Esophagus muscularis mucosa (tissue), 4 donors: Measurements from ENCODE around the gene SERPINB13. TPM values are rescaled to one million over a fixed set of nuclear protein-coding genes. Genes with fewer than 3 reads are reported as not detected.
"Not testable (repeated sequence)": the region's sequence is repeated elsewhere in the genome, so short reads cannot be mapped to it uniquely, and the experiment has no call there.

ENCODE experiments used
- DNase-seq: peaks from one replicate; pipeline ENCODE4 v3.0.0-alpha.2; 2017; ENCODE audit errors: extremely low spot score
- H3K27ac ChIP-seq, 4 donors: fragments of 200-600 bp; sonication (generic); replicated peaks in 1 of 4; 1 replicate in 3 of 4; 2 replicates in 1 of 4; pipeline ENCODE4 v1.5.1; 2016 to 2019; ENCODE audit warnings: mild to moderate bottlenecking in 1 of 4
- H3K27me3 ChIP-seq, 4 donors: fragments of 200-600 bp; sonication (generic); one replicate each; pipeline versions ENCODE4 v1.5.1 to v1.6.0; 2016 to 2019
- H3K36me3 ChIP-seq, 4 donors: fragments of 200-600 bp; sonication (generic); one replicate each; pipeline ENCODE4 v1.5.1; 2016 to 2019
- H3K4me1 ChIP-seq, 4 donors: fragments of 200-600 bp; sonication (generic); one replicate each; pipeline ENCODE4 v1.5.1; 2016 to 2019
- H3K4me3 ChIP-seq, 4 donors: fragments of 200-600 bp; sonication (generic); 1 replicate in 2 of 4; 2 replicates in 2 of 4; pipeline ENCODE4 v1.5.1; 2016 to 2019; ENCODE audit warnings: mild to moderate bottlenecking in 4 of 4, moderate library complexity in 1 of 4
- H3K9me3 ChIP-seq, 4 donors: fragments of 200-600 bp; sonication (generic); 1 replicate in 3 of 4; 2 replicates in 1 of 4; pipeline ENCODE4 v1.5.1; 2016 to 2019
- EP300 ChIP-seq: sonication (generic); formaldehyde crosslinking; IDR thresholded peaks from one replicate; pipeline ENCODE4 v1.6.1; 2017; ENCODE audit warnings: antibody characterized with exemption
- POLR2A ChIP-seq: fragments of 450-650 bp; IDR thresholded peaks from one replicate; pipeline ENCODE4 v1.6.1; 2017; ENCODE audit warnings: antibody characterized with exemption, moderate library complexity, mild to moderate bottlenecking, low read depth
- POLR2AphosphoS5 ChIP-seq, 2 donors: sonication (generic); formaldehyde crosslinking; IDR thresholded peaks; one replicate each; pipeline ENCODE4 v1.6.1; 2017; ENCODE audit warnings: antibody characterized with exemption in 2 of 2
- WGBS: methylation state at CpG from one replicate; pipeline ENCODE4 v1.1.5; 2018; 5-methylcytosine and 5-hydroxymethylcytosine counted together
- intact Hi-C: fragments of 100-400 bp; cut with DNase I; formaldehyde crosslinking; loops from one replicate; pipeline ENCODE4 v1.15.1; 2023
- total RNA-seq, 4 donors: library from RNA; depleted of rRNA; stranded (reverse); fragments of >200 nt; gene quantifications; one replicate each; pipeline versions ENCODE4 v1.1.0 to v1.2.1, GENCODE V29; 2016
- TF ChIP-seq, protein P1 (sequence below), 3 experiments: fragments of 200-600 bp in 2 of 3; fragments of 450-650 bp in 1 of 3; sonication (generic) in 2 of 3; IDR thresholded peaks; one replicate each; pipeline ENCODE4 v1.5.1; 2017 to 2019; ENCODE audit warnings: antibody characterized with exemption in 3 of 3, mild to moderate bottlenecking in 2 of 3, moderate library complexity in 1 of 3

SERPINB13 gene
- total RNA-seq, 4 donors from 2014 or later = not detected

DNA sequence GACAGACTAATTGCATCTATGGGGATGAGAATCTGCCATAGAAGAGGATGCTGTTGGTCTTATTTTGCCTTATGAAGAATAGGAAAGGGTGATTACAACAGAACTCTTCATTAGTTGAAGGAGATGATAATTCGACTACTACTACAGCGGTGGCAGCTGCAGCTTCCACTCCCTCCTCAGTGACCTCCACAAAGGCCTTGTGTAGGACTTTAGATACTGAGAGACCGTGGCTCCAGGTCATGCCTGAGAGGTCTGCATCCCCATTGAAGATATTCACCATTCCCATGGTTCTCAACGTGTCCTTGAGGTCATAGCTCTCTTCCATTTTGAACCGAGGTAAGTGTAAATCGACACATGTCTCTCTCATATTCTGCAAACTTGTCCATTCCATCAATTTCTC is 50.6 kb downstream of the SERPINB13 start:
- TF ChIP-seq, protein P1, sequence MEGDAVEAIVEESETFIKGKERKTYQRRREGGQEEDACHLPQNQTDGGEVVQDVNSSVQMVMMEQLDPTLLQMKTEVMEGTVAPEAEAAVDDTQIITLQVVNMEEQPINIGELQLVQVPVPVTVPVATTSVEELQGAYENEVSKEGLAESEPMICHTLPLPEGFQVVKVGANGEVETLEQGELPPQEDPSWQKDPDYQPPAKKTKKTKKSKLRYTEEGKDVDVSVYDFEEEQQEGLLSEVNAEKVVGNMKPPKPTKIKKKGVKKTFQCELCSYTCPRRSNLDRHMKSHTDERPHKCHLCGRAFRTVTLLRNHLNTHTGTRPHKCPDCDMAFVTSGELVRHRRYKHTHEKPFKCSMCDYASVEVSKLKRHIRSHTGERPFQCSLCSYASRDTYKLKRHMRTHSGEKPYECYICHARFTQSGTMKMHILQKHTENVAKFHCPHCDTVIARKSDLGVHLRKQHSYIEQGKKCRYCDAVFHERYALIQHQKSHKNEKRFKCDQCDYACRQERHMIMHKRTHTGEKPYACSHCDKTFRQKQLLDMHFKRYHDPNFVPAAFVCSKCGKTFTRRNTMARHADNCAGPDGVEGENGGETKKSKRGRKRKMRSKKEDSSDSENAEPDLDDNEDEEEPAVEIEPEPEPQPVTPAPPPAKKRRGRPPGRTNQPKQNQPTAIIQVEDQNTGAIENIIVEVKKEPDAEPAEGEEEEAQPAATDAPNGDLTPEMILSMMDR (IDR thresholded peaks at IDR 0.05) = no peak
- TF ChIP-seq EP300 (no peak), POLR2AphosphoS5 (IDR thresholded peaks at IDR 0.05) (no peak), POLR2A (no peak)
- 85% methylated on average over 6 of the region's 6 CpGs for WGBS
- H3K4me3 ChIP-seq = no peak overlapping the region

DNA sequence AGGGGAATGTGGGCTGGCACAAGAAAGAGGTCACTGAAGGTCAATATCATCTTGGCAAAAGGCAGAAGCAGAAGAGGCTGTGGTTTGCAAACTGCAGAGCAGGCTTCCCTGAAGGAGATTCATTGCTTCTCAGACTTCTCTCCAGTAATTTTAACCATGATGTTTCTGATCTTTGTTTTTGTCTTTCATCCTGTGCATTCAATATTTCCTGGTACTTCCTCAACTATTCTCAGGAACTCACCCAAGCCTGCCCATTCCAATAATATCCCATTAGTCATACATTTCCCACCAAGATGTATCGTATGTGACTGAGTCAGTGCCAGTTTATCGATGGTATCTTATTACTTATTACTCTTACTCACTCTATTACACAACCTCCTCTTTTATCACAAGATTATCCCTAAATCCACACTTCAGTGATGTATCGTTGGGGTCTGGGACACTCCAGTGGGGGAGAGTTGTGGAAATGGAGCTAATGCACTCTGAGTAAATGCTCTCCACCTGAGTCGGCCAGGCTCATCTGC is 54.1 kb downstream of the SERPINB13 start:
- H3K36me3 ChIP-seq, H3K27me3 ChIP-seq, intact Hi-C loops, H3K27ac ChIP-seq, H3K9me3 ChIP-seq, H3K4me1 ChIP-seq, H3K4me3 ChIP-seq: not testable (repeated sequence)
- peak; percentile 81 for DNase-seq
- 88% methylated on average over 4 of the region's 4 CpGs for WGBS

More for the DNA sequence above, 50.6 kb downstream of the SERPINB13 start:
- Histone ChIP-seq H3K27ac (no peak overlapping the region), H3K36me3 (no peaks in the 10 kb centered on the region), H3K4me1 (no peaks in the 10 kb centered on the region), H3K9me3 (peaks cover 0 to 6% (median 0%) of the 10 kb centered on the region in 4 donors), H3K27me3 (no peaks in the 10 kb centered on the region)
- intact Hi-C loops = no loop called here
- peak; percentile 60 for DNase-seq

DNA sequence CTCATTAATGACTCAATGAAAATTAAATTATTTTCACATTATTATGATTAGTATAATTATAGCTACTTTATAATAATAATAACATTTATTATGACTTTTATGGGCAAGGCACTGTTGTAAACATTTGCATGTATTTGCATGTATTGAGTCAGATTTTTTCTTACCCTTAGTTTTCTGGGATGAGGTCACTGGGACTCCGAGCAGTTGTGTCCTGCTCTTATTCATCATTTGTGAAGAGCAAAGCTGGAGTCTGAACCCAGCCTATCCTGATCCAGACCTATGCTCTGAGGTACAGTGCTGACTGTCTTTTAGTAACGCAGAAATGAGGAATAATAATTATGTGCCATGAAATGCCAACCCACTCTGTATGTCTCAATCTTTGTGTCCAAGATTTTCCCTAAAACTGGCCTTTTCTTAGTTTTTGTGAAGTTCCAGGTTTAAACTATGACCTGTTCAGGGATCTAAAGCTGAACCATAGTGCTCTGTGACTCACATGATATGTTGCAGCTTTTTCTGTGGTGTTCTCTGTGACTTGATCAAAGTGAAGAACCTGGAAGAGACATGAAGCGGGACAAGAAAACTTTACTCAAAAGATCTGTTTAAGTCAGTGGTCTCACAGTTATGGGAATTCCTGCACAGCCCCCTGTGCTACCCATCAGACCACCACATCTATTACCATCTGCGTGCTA is 55.7 kb downstream of the SERPINB13 start:
- H3K36me3 ChIP-seq, H3K4me3 ChIP-seq, H3K27me3 ChIP-seq, H3K27ac ChIP-seq, H3K9me3 ChIP-seq, H3K4me1 ChIP-seq, intact Hi-C loops, DNase-seq: not testable (repeated sequence)
- 85% methylated on average over 4 of the region's 4 CpGs for WGBS

DNA sequence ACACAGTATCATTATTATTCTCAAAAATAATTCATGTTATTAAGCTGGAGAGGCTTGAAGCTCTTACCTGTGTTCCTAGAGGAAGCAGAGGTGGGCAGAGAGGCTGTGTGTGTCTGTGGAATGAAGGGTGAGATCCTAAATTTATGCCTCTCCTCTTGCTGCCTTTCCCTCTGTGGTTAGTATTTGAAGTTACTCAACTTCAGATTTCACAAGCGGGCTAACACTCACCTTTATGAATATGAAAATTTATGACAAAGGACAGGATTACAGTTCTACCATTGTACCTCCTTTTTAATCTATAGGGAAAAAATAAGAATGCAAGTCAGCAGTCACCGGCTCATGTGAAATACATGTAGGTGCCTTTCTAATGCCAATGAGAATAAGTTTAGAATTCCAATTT is 57.0 kb downstream of the SERPINB13 start, which contains the start of gene SERPINB4:
TSS of gene SERPINB4 (minus strand) at position 115 of the 400 bp plus-strand sequence. CDS start 679 bp downstream, outside the sequence.
- DNase-seq, H3K9me3 ChIP-seq, H3K27me3 ChIP-seq, intact Hi-C loops, H3K4me3 ChIP-seq, H3K4me1 ChIP-seq, H3K27ac ChIP-seq, H3K36me3 ChIP-seq: not testable (repeated sequence)
- WGBS = 90% methylated on average over 1 of the region's 2 CpGs

DNA sequence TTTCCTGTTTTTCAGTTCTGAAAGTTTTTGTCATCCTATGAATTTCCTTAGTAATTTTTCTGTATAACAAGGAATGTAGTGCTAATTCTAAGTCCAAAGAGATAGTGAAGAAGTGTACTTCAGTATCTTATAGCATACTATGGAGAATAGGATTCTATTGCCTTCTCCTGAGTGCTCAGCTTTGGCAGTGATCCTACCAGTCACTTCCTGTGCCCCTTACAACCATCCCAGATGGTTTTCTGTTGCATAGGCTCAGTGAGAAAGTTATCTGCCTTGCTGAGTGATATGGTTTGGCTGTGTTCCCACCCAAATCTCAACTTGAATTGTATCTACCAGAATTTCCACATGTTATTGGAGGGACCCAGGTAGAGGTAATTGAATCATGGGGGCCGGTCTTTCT is 57.6 kb downstream of the SERPINB13 start:
- H3K27me3 ChIP-seq, H3K27ac ChIP-seq, DNase-seq, H3K9me3 ChIP-seq, H3K4me1 ChIP-seq, intact Hi-C loops, H3K36me3 ChIP-seq, H3K4me3 ChIP-seq: not testable (repeated sequence)
- WGBS = 100% methylated on average over 1 of the region's 1 CpG

DNA sequence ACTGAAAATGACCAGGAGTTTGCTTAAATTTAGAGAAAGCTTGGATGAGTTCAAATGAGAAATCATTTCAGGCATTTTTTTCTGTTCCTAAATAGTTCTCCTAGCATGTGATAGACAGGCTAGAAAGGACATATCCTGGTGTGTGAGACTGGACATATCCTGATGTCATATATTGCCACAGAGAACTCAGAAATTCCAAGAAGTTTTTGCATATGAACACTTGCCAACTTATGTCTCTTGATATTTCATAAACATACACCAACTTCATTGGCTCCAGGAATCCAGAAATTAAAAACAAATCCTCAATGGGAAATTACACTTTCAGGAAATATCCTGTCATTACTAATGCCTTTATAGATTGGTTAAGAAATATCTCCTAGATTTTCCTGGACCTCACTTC is 59.8 kb downstream of the SERPINB13 start:
- H3K4me1 ChIP-seq = no peaks in the 10 kb centered on the region
- no peak for DNase-seq
- TF ChIP-seq POLR2A (no peak), POLR2AphosphoS5 (IDR thresholded peaks at IDR 0.05) (no peak), EP300 (no peak)
- TF ChIP-seq, protein P1 (IDR thresholded peaks at IDR 0.05) = no peak
- H3K4me3 ChIP-seq = no peak overlapping the region
- H3K36me3 ChIP-seq = no peaks in the 10 kb centered on the region
- H3K27ac ChIP-seq = no peak overlapping the region
- intact Hi-C loops = no loop called here
- no peaks in the 10 kb centered on the region for H3K9me3 ChIP-seq
- H3K27me3 ChIP-seq = peaks cover 0 to 4% (median 0%) of the 10 kb centered on the region in 4 donors

DNA sequence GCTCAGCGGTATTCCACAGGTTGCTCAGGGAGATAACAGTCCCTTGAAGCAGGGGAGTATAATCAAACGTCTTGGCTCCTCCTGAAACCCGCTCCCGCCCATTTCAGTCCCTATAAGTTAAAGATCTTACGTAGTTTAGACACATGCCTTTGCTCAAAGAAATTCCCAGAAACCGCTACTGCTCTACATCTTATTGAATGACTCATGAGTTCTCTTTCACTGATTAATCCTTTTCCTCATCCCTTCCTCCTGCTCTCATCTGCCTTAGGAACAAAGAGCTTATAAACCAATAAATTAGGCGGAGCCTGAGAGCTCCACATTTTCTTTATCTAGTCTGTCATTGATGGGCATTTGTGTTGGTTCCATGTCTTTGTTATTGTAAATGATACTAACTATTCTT is 61.1 kb downstream of the SERPINB13 start:
- intact Hi-C loops = no loop called here
- TF ChIP-seq POLR2A = no peak

More for the DNA sequence above, 61.1 kb downstream of the SERPINB13 start:
- peaks cover 0 to 4% (median 0%) of the 10 kb centered on the region in 4 donors for H3K27me3 ChIP-seq
- DNase-seq = no peak
- no peaks in the 10 kb centered on the region for H3K9me3 ChIP-seq
- H3K4me3 ChIP-seq = no peak overlapping the region
- no peaks in the 10 kb centered on the region for H3K4me1 ChIP-seq
- no peak overlapping the region for H3K27ac ChIP-seq
- WGBS = 69% methylated on average over 7 of the region's 7 CpGs
- no peaks in the 10 kb centered on the region for H3K36me3 ChIP-seq

Other genes starting within 250 kb of the SERPINB13 start
- gene KDSR, start 220.1 kb upstream of the SERPINB13 start, total RNA-seq = 10 to 100 TPM; 41.8 to 58.8 (median 49.8) TPM
- 10 to 100 TPM; 25.7 to 32.1 (median 29.4) TPM for gene VPS4B, start 164.9 kb upstream of the SERPINB13 start, total RNA-seq
- not detected for gene SERPINB5, start 110.4 kb upstream of the SERPINB13 start, total RNA-seq
- not detected for gene SERPINB12, start 45.0 kb upstream of the SERPINB13 start, total RNA-seq
- gene SERPINB4, start 56.9 kb downstream of the SERPINB13 start, total RNA-seq = not detected
- not detected for gene SERPINB3, start 74.5 kb downstream of the SERPINB13 start, total RNA-seq
- gene SERPINB11, start 115.6 kb downstream of the SERPINB13 start, total RNA-seq = not detected
- not detected for gene SERPINB7, start 188.1 kb downstream of the SERPINB13 start, total RNA-seq